HG02588 (cell line): Measurements from ENCODE around the gene PKHD1.
"Not testable (repeated sequence)": the region's sequence is repeated elsewhere in the genome, so short reads cannot be mapped to it uniquely, and the experiment has no call there.

Source experiments
- ATAC-seq: cut with Tn5 transposase; IDR thresholded peaks from one replicate; pipeline ENCODE4 v1.9.1; 2021; ENCODE audit warnings: mild to moderate bottlenecking, moderate library complexity; ENCODE audit not compliant: unreplicated experiment

Gene PKHD1

DNA sequence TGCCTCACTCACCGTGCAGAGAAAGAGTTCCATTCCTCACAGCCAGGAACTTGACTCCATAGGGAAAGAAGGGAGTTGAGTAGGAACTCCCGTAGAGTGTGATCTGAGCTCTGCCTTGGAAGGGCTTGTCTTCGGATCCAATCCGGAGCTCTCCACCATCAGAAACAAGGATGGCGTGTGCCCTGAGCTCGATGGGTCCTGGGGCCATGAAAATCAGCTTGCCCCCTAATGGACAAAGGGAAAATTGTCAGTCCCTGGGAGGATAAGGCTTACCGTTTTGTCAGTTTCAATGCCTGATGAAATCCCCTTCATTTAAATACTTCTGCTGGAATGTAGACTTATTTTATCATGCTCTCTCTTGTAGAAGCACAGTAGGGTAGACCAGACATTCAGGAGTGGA is 153.3 kb downstream of the PKHD1 start:
- no peak for ATAC-seq

DNA sequence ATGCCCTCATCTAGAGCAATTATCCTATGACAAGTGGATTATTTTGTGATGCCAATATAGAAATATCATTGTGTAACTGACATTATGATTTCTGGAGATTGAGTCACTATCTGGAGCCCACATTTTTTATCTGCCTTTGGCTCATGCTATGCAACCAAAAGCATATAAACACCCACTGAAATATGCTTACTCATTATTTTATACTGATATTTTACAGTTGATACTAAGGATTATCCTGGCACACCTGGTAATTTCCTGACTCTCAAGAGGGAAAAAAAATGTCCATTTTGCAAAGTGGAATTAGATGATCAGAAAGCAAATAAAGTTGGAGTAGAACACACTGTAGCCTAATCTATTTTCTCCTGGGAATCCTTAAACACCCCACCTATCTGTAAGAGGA is 154.5 kb downstream of the PKHD1 start:
- ATAC-seq: no peak

DNA sequence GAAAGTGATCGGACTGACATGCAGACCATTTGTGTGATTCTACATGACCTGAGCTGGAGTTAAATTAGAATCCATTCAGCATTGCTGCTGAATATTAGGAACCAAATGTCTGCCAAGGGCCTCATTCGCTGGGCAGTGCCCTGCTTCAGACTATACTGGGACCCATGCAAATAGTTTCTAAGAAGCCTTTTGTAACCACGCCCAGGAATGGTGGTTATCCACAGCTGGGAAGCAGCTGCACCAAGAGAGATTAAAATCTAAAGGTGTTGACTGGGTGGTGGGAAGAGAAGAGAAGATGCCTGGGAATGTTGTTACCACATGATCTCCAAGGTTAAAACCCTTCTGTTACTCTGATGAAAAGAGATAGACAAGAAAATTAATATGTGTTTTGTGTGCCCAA is 156.8 kb downstream of the PKHD1 start:
- no peak for ATAC-seq

DNA sequence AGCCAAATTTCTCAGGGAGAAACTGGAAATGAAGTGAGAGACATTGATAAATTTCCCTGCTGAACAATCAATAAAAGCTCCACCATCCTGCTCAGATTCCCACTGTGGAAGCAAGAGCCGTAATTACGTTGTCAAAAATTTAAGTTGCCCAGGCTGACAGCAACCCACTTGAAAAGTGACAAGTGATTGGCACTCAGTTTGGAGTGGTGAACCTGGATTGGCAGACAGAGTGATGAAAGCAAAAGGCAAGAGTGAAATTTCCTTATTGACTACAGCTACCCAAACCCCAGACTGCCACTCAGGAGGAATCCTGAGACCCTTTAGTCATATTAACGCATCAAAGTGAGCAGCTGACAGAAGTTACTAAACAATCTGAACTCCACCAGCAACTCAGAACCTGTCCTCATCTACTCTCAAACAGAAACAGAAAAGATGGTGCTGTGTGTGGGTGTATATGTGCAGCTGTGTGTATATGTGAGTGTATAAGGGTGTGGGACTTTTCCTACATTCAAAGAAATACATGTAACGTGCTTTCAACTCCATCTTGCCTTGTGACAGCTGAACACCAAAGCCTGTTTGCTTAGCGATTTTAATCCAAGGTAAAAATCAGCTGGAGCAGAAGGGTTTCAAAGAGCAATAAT is 157.4 kb downstream of the PKHD1 start:
- no peak for ATAC-seq

DNA sequence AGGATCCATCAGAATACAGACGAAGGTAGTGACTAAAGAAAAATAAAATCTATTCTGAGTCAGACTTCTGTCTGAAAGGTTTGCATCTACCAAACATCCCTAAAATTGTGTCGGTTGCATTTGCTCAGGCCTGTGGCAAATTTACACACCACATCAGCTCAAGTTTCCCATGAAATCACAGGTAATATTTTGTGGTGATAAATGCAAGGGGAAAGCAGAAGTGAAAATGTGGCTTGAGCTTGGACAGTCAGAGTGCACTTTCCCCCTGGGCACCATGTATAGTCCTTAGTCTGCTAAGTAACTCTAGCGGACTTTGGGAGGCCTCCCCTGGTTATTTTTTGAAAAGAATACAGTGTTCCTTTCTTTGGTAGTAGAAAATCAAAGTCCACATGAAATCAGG is 159.1 kb downstream of the PKHD1 start:
- peak; percentile 84 for ATAC-seq

DNA sequence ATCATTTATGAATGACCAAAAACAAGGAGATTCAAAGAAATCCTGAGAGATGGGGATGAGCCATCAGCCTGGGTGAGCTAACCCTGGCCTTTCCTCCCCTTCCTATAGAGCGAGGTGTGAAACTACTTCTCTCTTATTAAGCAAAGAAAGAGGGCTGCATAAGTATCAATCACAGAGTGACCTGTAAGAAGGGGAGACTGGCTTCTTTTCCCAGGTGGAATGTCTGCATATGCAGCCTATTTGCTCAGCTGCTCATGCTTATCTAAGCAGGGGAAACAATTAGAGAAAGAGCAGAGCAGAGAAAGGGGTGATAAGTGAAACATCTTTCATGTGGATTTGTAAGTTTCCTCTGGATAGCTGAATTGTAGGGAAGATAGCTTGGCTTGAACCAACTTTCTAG is 160.0 kb downstream of the PKHD1 start:
- no peak for ATAC-seq

DNA sequence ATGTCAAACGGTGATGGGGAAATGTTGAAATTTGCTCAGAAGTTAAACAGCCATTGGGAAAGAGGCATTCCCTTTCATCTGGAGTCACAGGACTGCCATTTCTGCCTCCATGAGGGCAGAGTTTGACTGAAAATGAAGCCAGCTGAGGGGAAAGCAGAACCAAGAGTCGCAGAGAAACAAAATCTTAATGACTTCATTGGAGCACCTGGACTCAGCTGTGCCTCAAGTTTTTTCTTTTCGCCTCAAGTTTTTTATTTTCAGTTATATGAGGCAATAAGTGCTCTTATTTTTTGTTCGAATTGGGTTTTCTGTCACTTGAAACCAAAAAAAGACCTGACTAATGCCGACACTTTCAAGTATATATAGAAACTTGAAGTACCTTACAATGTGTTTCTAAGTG is 161.3 kb downstream of the PKHD1 start:
- ATAC-seq: no peak

DNA sequence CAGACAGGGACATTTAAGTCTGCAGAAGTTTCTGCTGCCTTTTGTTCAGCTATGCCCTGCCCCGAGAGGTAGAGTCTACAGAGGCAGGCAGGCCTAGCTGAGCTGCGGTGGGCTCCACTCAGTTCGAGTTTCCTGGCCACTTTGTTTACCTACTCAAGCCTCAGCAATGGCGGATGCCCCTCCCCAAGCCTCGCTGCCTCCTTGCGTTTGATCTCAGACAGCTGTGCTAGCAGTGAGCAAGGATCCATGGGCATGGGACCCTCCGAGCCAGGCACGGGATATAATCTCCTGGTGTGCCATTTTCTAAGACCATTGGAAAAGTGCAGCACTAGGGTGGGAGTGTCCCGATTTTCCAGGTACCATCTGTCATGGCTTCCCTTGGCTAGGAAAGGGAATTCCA is 164.9 kb downstream of the PKHD1 start:
- ATAC-seq: not testable (repeated sequence)

DNA sequence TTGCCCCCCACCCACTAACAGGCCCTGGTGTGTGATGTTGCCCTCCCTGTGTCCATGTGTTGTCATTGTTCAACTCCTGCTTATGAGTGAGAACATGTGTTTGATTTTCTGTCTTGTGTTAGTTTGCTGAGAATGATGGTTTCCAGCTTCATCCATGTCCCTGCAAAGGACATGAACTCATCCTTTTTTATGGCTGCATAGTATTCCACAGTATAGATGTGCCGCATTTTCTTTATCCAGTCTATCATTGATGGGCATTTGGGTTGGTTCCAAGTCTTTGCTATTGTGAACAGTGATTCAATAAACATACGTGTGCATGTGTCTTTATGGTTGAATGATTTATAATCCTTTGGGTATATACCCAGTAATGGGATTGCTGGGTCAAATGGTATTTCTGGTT is 169.1 kb downstream of the PKHD1 start:
- ATAC-seq: not testable (repeated sequence)

DNA sequence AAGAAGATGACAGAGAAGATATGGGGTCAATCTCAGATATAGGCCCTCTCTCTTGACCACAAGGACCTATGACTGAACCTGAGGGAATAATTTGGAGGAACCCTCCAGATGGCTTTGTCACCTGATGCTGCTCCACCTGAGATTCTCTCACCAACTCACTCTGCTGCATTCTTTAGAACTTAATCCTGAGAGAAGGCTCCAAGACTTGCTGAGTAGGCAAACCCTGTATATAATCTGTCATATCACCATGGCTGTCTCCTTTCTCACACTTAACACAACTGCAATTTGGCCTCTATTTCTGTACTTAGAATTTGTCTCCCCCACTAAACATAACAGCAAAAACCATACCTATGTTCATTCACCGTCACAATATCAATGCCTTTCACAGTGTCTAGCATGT is 172.3 kb downstream of the PKHD1 start:
- ATAC-seq: no peak

DNA sequence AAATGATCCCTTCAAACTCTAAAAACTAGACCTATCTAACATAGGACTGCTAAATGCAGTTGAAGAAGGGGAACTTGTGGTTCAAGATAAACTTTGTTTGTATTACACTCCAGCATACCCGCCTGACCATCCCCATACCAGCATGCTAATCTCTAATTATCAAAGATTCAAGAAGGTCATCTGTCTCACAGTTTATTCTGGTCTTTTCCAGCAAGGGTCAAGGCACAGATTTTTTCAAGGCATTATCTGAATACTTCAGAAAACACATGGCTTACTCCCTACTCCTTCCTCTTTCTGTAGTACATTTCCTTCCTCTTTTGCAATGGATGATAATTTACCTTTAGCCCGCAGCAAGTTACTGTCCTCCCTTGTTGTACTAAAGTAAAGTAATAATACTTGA is 174.1 kb downstream of the PKHD1 start:
- no peak for ATAC-seq

DNA sequence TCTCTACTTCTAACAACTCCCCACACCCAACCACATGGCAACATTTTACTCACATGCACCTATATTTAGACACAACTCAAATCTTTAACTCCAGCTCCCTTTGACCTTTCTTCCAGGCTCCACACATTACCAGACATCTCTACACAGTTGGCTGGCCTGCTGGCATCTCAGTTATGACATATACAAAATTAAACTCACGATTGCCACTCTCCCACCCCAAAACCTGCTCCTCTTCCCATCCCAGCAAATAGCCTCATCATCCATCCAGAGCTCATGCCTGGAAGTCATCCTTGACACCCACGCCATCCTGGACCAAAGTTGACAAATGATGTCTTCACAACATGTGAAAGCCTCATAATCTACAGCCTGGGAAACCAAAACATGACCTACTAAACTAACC is 176.6 kb downstream of the PKHD1 start:
- no peak for ATAC-seq

DNA sequence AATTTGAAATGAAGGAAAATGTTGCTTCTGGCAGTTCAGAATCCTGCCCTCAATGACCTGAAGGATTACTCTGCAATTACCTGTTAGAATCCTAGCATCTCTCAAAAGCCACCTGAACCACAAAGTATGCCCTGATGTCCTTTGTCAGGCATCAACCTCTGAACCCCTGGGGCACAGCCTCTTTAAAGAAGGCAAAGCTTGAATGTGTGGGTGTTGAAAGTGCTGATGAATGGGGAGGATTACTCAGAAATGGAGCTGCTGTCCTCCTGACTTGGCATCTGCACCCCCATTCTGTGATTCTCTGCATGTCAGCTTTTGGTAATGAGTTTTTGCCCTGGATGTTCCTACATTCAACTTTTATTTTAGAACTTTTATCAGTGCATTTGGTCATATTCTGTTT is 179.2 kb downstream of the PKHD1 start:
- no peak for ATAC-seq

DNA sequence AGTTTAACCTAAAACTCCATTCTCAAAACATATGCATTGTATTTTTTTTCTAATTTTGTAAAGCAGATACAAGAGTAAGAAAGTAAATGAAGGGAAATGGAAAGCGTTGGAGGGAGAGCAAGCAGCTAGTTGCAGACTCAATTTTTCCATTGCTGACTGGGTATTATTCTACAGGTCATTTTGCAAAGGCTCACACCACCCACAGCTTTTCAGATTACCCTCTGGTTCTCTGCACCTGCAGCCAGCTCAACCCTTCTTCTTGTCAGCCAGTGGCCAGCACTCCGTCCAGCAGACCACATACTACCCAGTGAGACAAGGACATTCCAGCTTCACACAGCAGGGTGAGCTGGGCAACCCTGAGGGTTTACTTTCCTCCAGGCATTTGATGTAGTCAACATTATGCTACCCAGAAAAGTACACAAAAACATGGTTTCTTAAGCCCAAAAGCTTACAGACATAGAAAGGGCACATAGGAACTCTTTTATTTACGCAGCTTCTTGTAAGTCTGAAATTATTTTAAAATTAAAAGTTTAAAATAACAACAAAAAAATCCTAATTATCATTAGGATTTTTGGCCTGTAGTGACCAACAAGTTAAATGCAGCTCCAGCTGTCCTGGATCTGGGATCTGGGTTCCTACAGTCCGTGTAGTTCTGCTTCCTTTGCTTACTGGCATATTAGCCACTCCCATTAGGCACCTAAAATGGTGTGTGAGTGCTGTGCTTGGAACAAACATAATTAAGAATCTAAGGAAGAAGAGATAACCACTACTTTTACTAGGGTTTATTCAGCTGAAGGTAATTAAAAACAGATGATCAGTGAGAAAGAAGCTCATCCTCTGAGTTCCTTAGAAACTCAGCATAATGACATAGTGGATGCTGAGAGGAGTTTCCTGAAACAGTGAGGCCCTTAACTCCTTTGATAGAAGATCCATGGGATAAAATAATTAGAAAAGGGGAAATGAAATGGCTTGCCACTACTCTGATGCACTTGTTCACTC is 185.3 kb downstream of the PKHD1 start:
- ATAC-seq: no peak

DNA sequence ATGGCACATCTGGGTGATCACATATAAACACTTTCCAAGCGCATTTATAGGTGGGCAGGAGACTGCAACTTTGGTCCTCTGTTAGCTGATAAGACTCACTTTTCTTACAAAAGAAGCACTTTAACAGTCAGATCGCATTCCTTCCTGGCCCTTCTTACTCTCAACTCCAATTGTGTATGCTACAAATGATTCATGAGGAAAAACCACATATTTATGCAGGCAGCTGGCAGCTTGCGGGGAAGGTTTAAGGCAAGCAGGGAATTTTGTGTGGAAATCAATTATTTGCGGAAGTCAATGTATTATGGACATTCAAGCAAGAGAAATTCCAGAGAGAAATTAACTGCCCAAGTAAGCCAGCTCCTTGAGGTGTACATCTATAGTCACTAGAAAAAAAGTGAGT is 194.0 kb downstream of the PKHD1 start:
- no peak for ATAC-seq

DNA sequence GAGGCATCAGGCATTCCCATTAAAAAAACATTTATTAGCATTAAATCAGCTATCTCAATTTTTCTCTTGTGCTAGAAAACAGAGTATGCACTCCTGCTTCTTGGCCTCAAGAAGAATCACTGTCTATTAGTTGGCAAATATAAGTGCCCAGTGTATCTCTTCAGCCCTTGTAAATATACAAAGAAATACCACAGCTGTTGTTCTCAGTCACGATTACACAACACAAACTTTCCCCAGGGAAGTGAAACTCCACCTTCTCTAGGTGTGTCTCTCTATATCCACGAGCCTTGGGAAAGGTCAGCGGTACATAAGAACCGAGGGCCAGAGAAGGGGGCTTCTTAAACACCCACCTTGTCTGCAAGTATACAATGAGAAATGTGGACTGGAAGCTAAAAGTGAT is 194.7 kb downstream of the PKHD1 start:
- no peak for ATAC-seq

DNA sequence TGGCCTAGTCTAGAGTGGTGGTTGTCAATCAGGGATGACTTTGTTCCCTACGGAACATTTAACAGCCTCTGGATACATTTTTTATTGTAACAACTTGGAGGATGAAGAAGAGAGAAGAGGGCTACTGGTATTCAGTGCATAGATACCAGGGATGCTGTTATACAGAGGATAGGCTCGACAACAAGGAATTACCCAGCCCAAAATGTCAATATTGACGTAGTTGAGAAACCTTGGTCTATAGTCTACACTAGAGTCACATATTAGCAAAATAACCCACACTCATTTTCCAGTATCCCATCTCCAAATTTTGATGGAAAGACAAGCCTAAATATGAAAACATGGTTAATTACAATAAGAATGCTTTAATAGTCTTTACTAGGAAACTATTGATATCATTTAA is 195.1 kb downstream of the PKHD1 start:
- no peak for ATAC-seq

DNA sequence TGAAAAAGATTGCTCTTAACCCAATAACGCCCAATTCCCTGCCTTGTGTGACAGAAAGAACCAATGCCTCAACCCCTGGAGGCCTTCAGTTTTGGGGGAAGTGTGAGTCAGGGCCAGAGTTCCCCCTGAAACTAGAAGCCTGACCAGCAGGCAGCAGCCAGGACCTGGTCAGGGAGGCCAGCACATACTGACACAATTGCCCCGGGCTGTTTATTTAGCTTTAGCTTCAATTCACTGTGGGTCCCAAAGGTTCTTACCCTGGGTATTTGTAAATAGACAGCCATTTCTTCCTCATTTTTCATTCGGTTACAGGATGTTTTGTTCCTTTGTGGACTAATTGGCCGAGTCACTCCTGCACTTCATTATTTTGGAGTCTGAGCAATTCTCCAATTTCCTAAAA is 195.6 kb downstream of the PKHD1 start:
- no peak for ATAC-seq

DNA sequence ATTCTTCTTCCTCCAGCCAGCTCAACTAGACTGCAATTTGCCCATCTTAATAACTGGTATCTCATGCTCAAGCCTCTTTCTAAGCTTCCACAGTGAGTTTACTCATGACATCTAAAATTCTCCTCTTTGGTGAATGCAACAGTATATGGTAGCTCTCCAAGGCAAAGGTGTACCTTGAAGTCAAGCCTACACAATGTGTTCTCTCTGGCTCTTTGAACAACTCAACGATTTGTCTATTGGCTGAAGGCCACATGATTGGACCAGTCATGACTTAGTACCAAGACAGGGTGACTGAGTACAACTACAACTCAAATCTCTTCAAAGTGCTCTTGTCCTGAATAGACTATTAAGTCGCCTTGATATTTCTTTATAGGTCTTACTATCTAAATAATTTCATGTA is 199.6 kb downstream of the PKHD1 start:
- no peak for ATAC-seq

DNA sequence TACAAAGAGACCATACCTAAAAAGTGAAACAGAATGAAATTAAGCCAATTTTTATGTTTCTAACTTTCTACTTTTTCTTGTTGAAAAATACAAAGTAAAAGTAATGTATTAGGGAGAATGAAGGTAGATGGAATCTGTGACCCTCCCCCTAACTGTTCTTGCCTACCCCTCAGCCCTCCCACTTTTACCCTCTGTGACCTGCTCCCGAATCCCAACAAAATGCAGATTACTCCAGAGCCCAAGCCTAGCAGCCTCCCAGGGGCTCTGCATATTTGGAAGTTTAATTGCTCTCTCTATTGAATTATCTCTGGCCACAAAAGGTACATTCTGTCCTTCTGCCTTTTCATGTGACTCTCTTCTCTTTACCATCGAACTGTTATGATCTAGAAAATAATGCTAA is 201.5 kb downstream of the PKHD1 start:
- no peak for ATAC-seq

DNA sequence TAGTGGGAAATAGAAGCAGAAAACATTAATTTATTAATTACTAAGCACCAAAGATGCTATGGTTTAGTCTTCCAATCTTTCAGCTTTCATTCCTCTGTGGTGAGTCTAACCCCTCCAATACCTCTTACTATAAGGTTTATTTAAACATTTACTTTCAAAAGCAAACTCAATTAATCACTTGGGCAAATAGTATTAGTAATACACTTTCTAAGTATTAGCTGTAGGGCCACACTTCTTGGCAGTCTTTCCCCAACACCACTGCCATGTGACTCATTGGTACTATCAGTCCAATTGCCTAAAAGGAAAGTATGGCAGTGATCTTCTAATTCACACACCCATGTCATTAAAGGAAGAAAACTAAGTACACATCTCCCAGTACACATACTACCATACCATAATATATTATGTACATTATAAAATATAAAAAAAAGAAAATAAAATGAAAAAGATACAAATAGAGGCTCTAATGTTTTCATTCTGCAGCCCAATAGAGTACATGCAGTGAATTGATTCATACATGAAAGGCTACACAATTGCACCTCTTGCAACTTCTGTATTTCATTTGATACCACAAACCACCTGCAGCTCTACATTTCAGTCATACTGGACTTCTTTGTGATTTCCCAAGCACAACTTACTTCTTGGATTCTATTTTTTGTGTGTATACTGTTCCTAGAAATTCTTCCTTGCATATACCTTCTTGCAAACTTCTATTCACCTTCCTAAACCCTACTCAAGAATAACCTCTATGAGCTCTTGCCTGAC is 218.6 kb downstream of the PKHD1 start:
- ATAC-seq: no peak

DNA sequence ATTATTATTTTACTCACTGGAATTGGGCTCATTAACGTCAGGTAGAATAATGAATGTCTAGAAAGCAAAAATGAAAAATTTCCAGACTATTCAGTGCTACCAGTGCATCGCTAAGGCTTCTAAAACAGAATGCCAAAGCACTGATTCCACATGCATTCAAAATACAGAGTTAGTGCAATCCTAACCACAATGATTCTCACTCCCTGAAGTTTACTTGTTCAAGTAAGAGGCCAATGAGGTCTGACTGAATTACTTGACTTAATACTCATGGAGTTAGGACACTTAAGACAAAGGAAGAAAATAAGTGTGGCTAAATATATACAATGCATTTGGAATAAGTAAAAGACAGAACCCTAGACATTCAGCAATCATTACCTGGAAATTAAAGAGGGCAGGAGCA is 220.5 kb downstream of the PKHD1 start:
- ATAC-seq: no peak
